Measurements from ENCODE around the gene POLA1. TPM values are rescaled to one million over a fixed set of nuclear protein-coding genes. Genes with fewer than 3 reads are reported as not detected.
"Not testable (repeated sequence)": the region's sequence is repeated elsewhere in the genome, so short reads cannot be mapped to it uniquely, and the experiment has no call there.

POLA1 gene
- total RNA-seq, 2 donors from 2014 or later: 24.4 to 53.6 TPM

DNA sequence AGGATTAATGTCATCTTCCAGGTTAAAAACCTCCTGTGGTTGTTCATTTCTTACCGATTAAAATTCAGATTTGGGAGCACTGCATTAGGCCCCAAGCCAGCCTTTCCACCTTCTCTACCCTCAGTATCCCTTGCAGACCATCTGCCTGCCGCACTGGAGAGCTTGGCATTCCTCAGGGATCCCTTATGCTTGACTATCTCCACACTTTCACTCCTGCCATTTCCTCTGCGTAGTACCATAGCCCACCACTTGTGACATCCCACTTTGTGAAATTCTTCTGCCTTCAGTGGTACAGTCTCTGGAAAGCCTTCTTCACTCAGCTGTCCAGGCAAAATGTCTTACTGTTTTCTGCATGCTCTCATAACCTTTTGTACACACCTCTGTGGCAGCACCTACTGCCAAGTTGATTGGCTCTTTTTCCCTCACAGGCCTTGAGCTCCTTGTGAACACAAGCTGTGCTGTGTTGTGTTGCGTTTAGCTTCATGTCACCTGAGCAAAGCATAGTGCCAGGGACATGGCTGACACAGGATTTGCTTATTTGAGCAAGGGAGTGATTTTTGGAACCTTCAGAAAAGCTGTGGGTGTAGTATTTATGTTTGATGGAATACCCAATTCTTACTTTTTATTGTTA, 165.6 kb downstream of the POLA1 start:
- Mint-ChIP-seq H3K36me3 (ENCODE audit: low read depth) (peaks cover 25% of the 10 kb centered on the region), H3K27ac (no peak overlapping the region), H3K27me3 (ENCODE audit: insufficient read depth) (no peaks in the 10 kb centered on the region), H3K9me3 (no peaks in the 10 kb centered on the region), H3K4me3 (no peak overlapping the region), H3K4me1 (peaks cover 9% of the 10 kb centered on the region)
- TF ChIP-seq, protein P1, sequence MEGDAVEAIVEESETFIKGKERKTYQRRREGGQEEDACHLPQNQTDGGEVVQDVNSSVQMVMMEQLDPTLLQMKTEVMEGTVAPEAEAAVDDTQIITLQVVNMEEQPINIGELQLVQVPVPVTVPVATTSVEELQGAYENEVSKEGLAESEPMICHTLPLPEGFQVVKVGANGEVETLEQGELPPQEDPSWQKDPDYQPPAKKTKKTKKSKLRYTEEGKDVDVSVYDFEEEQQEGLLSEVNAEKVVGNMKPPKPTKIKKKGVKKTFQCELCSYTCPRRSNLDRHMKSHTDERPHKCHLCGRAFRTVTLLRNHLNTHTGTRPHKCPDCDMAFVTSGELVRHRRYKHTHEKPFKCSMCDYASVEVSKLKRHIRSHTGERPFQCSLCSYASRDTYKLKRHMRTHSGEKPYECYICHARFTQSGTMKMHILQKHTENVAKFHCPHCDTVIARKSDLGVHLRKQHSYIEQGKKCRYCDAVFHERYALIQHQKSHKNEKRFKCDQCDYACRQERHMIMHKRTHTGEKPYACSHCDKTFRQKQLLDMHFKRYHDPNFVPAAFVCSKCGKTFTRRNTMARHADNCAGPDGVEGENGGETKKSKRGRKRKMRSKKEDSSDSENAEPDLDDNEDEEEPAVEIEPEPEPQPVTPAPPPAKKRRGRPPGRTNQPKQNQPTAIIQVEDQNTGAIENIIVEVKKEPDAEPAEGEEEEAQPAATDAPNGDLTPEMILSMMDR (conservative IDR thresholded peaks at IDR 0.05): peak; percentile 45
- Histone ChIP-seq H3K4me3 (ENCODE audit: low read length) (no peak overlapping the region), H3K9me3 (ENCODE audit: control insufficient read depth, low read length) (no peaks in the 10 kb centered on the region), H3K9ac (ENCODE audit: extremely low read depth, low read length, poor library complexity, severe bottlenecking) (no peak overlapping the region), H3K4me1 (ENCODE audit: control insufficient read depth, insufficient read depth, low read length) (no peaks in the 10 kb centered on the region), H3K27ac (ENCODE audit: low read depth, low read length) (no peak overlapping the region), H3K27me3 (ENCODE audit: control insufficient read depth, insufficient read depth, low read length, poor library complexity, severe bottlenecking) (no peaks in the 10 kb centered on the region), H3K36me3 (ENCODE audit: control insufficient read depth, insufficient read depth, low read length) (no peaks in the 10 kb centered on the region)
- peak; percentile 64 for DNase-seq
- WGBS, 2 experiments (ENCODE audit: insufficient coverage in 1 of 2, insufficient read length in 1 of 2): 80 to 84% methylated on average over 1 to 4 of the region's 4 CpGs

DNA sequence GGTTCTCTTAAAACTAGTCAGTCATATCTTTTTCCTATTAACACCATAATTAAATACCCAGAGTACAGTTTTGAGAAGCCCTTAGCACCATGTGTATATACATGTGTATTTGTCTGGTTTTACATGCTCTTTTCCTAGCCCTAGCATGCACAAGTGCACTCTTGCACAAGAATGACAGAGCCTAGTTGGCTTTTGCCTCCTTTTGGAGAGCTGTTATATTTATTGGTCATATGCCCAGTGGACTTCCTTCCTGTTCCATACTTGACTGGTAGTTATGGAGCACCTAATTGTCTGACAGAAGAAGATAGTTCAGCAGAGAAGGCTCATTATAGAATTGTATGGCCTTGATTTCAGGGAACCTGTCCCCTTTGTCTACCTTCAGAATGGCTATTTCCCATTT, 166.4 kb downstream of the POLA1 start:
- Histone ChIP-seq H3K27me3 (ENCODE audit: control insufficient read depth, insufficient read depth, low read length, poor library complexity, severe bottlenecking) (no peaks in the 10 kb centered on the region), H3K9ac (ENCODE audit: extremely low read depth, low read length, poor library complexity, severe bottlenecking) (no peak overlapping the region), H3K4me1 (ENCODE audit: control insufficient read depth, insufficient read depth, low read length) (no peaks in the 10 kb centered on the region), H3K27ac (ENCODE audit: low read depth, low read length) (no peak overlapping the region), H3K9me3 (ENCODE audit: control insufficient read depth, low read length) (no peaks in the 10 kb centered on the region), H3K4me3 (ENCODE audit: low read length) (no peak overlapping the region), H3K36me3 (ENCODE audit: control insufficient read depth, insufficient read depth, low read length) (no peaks in the 10 kb centered on the region)
- no peaks in the 10 kb centered on the region for H3K9me3 Mint-ChIP-seq
- no peaks in the 10 kb centered on the region for H3K27me3 Mint-ChIP-seq (ENCODE audit: insufficient read depth)
- peaks cover 25% of the 10 kb centered on the region for H3K36me3 Mint-ChIP-seq (ENCODE audit: low read depth)
- H3K27ac Mint-ChIP-seq: no peak overlapping the region
- no peak for DNase-seq
- peaks cover 11% of the 10 kb centered on the region for H3K4me1 Mint-ChIP-seq
- TF ChIP-seq, protein P1 (conservative IDR thresholded peaks at IDR 0.05): no peak
- H3K4me3 Mint-ChIP-seq: no peak overlapping the region

DNA sequence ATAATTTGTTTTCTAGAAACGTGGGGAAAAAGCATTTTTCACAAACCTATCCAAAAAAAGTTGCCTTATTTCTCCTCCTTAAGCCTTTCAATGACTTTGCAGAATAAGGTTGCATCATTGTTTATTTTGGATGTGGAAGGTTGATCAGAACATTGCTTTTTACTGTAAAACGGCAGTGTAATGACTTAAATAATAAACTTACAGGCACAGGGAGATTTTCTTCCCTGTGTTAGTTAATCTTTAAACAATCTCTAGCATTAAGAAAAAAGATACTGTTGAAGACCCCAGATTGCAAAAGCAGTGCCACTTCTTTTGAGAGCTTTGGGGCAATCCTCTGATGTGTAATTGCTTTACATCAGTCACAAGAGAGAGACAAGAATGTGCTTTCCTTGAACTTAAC, 168.6 kb downstream of the POLA1 start:
- no peak overlapping the region for H3K27ac ChIP-seq (ENCODE audit: low read depth, low read length)
- WGBS, 2 experiments (ENCODE audit: insufficient coverage in 1 of 2, insufficient read length in 1 of 2): 57% methylated on average over 1 of the region's 2 CpGs; no CpG with 5 or more reads in 1 of the 2 experiments
- peak overlapping the region; percentile 12 for H3K27ac Mint-ChIP-seq

DNA sequence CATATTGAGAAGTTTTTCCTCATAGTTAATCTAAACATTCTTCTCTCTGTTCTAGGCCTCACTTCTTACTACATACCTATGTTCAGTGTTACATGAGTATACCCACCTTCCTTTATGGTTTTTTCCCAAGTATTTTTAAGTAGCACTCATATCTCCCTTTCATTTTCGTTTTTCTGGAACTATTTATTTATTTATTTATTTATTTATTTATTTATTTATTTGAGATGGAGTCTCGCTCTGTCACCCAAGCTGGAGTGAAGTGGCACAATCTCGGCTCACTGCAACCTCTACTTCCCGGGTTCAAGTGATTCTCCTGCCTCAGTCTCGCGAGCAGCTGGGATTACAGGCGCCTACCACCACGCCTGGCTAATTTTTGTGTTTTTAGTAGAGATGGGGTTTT, 170.1 kb downstream of the POLA1 start:
- peaks cover 13% of the 10 kb centered on the region for H3K4me1 Mint-ChIP-seq
- not testable (repeated sequence) for H3K4me1 ChIP-seq (ENCODE audit: control insufficient read depth, insufficient read depth, low read length); DNase-seq; H3K27ac ChIP-seq (ENCODE audit: low read depth, low read length); H3K36me3 ChIP-seq (ENCODE audit: control insufficient read depth, insufficient read depth, low read length); H3K27me3 Mint-ChIP-seq (ENCODE audit: insufficient read depth); H3K9ac ChIP-seq (ENCODE audit: extremely low read depth, low read length, poor library complexity, severe bottlenecking); H3K4me3 Mint-ChIP-seq; H3K9me3 Mint-ChIP-seq; H3K9me3 ChIP-seq (ENCODE audit: control insufficient read depth, low read length); H3K27me3 ChIP-seq (ENCODE audit: control insufficient read depth, insufficient read depth, low read length, poor library complexity, severe bottlenecking); H3K4me3 ChIP-seq (ENCODE audit: low read length)
- 98% methylated on average over 7 of the region's 8 CpGs; no CpG with 5 or more reads in 1 of the 2 experiments for WGBS, 2 experiments (ENCODE audit: insufficient coverage in 1 of 2, insufficient read length in 1 of 2)
- H3K36me3 Mint-ChIP-seq (ENCODE audit: low read depth): peaks cover 21% of the 10 kb centered on the region
- H3K27ac Mint-ChIP-seq: peak overlapping the region; percentile 17

More for the DNA sequence above, 168.6 kb downstream of the POLA1 start:
- peaks cover 21% of the 10 kb centered on the region for H3K36me3 Mint-ChIP-seq (ENCODE audit: low read depth)
- H3K27me3 Mint-ChIP-seq (ENCODE audit: insufficient read depth): no peaks in the 10 kb centered on the region
- H3K4me1 ChIP-seq (ENCODE audit: control insufficient read depth, insufficient read depth, low read length): no peaks in the 10 kb centered on the region
- DNase-seq: no peak
- H3K9me3 ChIP-seq (ENCODE audit: control insufficient read depth, low read length): no peaks in the 10 kb centered on the region
- no peak overlapping the region for H3K9ac ChIP-seq (ENCODE audit: extremely low read depth, low read length, poor library complexity, severe bottlenecking)
- H3K27me3 ChIP-seq (ENCODE audit: control insufficient read depth, insufficient read depth, low read length, poor library complexity, severe bottlenecking): no peaks in the 10 kb centered on the region
- no peak overlapping the region for H3K4me3 Mint-ChIP-seq
- TF ChIP-seq, protein P1 (conservative IDR thresholded peaks at IDR 0.05): no peak
- no peaks in the 10 kb centered on the region for H3K36me3 ChIP-seq (ENCODE audit: control insufficient read depth, insufficient read depth, low read length)
- H3K4me3 ChIP-seq (ENCODE audit: low read length): no peak overlapping the region
- peaks cover 13% of the 10 kb centered on the region for H3K4me1 Mint-ChIP-seq
- H3K9me3 Mint-ChIP-seq: no peaks in the 10 kb centered on the region
